HG02759 (cell line): Measurements from ENCODE around the gene SHROOM3.
"Not testable (repeated sequence)": the region's sequence is repeated elsewhere in the genome, so short reads cannot be mapped to it uniquely, and the experiment has no call there.

Source experiments
- ATAC-seq: cut with Tn5 transposase; IDR thresholded peaks from one replicate; pipeline ENCODE4 v1.9.1; 2021; ENCODE audit warnings: mild to moderate bottlenecking, moderate library complexity; ENCODE audit not compliant: unreplicated experiment

The SHROOM3 gene

GRCh38 chr4:76709772-76710090, 274.7 kb downstream of the SHROOM3 start:
- ATAC-seq, result no peak

GRCh38 chr4:76712564-76712963, 277.5 kb downstream of the SHROOM3 start:
- ATAC-seq, result no peak

- no peak for ATAC-seq
Observed at GRCh38 chr4:76714226-76714625, 279.2 kb downstream of the SHROOM3 start.

- no peak for ATAC-seq
Observed at GRCh38 chr4:76716020-76716419, 281.0 kb downstream of the SHROOM3 start.

- no peak for ATAC-seq
Observed at GRCh38 chr4:76716658-76717057, 281.6 kb downstream of the SHROOM3 start.

GRCh38 chr4:76717431-76717830, 282.4 kb downstream of the SHROOM3 start:
- no peak for ATAC-seq

- ATAC-seq, result no peak
Observed at GRCh38 chr4:76718021-76718420, 283.0 kb downstream of the SHROOM3 start.

- ATAC-seq, result no peak
Observed at GRCh38 chr4:76718831-76719230, 283.8 kb downstream of the SHROOM3 start.

GRCh38 chr4:76720121-76720520, 285.1 kb downstream of the SHROOM3 start:
- no peak for ATAC-seq

- not testable (repeated sequence) for ATAC-seq
Observed at GRCh38 chr4:76722146-76722545, 287.1 kb downstream of the SHROOM3 start.

GRCh38 chr4:76722838-76723237, 287.8 kb downstream of the SHROOM3 start:
- peak; percentile 20 for ATAC-seq

GRCh38 chr4:76723373-76723772, 288.3 kb downstream of the SHROOM3 start:
- ATAC-seq, result peak; percentile 76

GRCh38 chr4:76723924-76724323, 288.9 kb downstream of the SHROOM3 start:
- ATAC-seq, result no peak

- no peak for ATAC-seq
Observed at GRCh38 chr4:76725039-76725438, 290.0 kb downstream of the SHROOM3 start.

GRCh38 chr4:76726176-76726575, 291.1 kb downstream of the SHROOM3 start:
- ATAC-seq, result no peak

- no peak for ATAC-seq
Observed at GRCh38 chr4:76726631-76727030, 291.6 kb downstream of the SHROOM3 start.

- not testable (repeated sequence) for ATAC-seq
Observed at GRCh38 chr4:76727934-76728333, 292.9 kb downstream of the SHROOM3 start.

GRCh38 chr4:76729460-76729859, 294.4 kb downstream of the SHROOM3 start:
- peak; percentile 62 for ATAC-seq

GRCh38 chr4:76729980-76730379, 295.0 kb downstream of the SHROOM3 start:
- no peak for ATAC-seq

- ATAC-seq, result no peak
Observed at GRCh38 chr4:76732246-76732645, 297.2 kb downstream of the SHROOM3 start.

GRCh38 chr4:76733068-76733771, 298.2 kb downstream of the SHROOM3 start:
- peak; percentile 40 for ATAC-seq

- no peak for ATAC-seq
Observed at GRCh38 chr4:76736414-76736813, 301.4 kb downstream of the SHROOM3 start.

GRCh38 chr4:76737180-76737579, 302.2 kb downstream of the SHROOM3 start:
- ATAC-seq, result no peak
